Measurements from ENCODE around the gene CREB5. TPM values are rescaled to one million over a fixed set of nuclear protein-coding genes. Genes with fewer than 3 reads are reported as not detected.

The CREB5 gene
- total and polyA plus RNA-seq, 9 donors, result 0.71 to 15.0 (median 2.7) TPM

DNA sequence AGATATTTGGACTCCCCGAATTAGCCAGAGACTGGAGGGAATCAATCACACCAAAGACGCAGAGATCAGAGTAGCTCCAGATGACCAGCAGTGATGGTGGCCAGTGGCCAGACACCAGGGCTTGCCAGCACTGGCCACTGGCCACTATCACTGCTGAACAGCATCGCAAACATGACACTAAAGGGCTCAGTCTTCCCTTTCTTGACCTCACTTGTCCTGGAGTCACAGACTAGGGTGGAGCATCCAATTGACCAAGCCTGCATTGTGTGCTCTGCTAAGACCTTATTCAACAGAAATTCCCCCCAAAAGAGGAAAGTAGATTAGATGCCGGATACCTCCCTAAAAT lies 234.7 kb downstream of the CREB5 start:
- Histone ChIP-seq H3K9me3 (no peaks in the 10 kb centered on the region), H3K36me3 (no peaks in the 10 kb centered on the region), H3K4me3 (no peak overlapping the region), H3K4me1 (ENCODE audit: insufficient read depth) (no peaks in the 10 kb centered on the region), H3K27me3 (no peaks in the 10 kb centered on the region), H3K27ac (no peak overlapping the region)
- intact Hi-C loops (cut with DNase I), result no loop called here
- DNase-seq, result no peak
- 91 to 97% (median 91%) methylated on average over 4 of the region's 4 CpGs for WGBS, 3 donors
- TF ChIP-seq, protein P1, sequence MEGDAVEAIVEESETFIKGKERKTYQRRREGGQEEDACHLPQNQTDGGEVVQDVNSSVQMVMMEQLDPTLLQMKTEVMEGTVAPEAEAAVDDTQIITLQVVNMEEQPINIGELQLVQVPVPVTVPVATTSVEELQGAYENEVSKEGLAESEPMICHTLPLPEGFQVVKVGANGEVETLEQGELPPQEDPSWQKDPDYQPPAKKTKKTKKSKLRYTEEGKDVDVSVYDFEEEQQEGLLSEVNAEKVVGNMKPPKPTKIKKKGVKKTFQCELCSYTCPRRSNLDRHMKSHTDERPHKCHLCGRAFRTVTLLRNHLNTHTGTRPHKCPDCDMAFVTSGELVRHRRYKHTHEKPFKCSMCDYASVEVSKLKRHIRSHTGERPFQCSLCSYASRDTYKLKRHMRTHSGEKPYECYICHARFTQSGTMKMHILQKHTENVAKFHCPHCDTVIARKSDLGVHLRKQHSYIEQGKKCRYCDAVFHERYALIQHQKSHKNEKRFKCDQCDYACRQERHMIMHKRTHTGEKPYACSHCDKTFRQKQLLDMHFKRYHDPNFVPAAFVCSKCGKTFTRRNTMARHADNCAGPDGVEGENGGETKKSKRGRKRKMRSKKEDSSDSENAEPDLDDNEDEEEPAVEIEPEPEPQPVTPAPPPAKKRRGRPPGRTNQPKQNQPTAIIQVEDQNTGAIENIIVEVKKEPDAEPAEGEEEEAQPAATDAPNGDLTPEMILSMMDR (IDR thresholded peaks at IDR 0.05), result no peak
- TF ChIP-seq POLR2A (IDR thresholded peaks at IDR 0.05) (no peak), EP300 (IDR thresholded peaks at IDR 0.05) (no peak)

DNA sequence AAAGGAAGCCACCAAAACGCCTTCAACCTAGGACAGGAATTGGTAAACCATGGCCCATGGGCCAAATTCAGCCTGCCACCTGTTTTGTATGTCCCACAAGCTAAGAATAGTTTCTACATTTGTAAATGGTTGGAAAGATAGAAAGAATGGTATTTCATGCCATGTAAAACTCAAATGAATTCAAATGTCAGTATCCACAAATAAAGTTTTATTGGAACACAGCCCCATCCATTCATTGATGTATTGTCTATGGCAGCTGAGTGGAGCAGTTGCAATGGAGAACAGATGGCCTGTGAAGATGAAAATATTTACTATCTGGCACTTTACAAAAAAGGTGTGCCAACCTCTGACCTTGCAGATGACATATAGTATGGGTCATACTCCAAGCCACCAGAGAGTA lies 236.9 kb downstream of the CREB5 start:
- TF ChIP-seq POLR2A (IDR thresholded peaks at IDR 0.05) (no peak), EP300 (IDR thresholded peaks at IDR 0.05) (no peak)
- TF ChIP-seq, protein P1 (IDR thresholded peaks at IDR 0.05), result no peak
- no peak overlapping the region for H3K27ac ChIP-seq
- intact Hi-C loops (cut with DNase I), result no loop called here

DNA sequence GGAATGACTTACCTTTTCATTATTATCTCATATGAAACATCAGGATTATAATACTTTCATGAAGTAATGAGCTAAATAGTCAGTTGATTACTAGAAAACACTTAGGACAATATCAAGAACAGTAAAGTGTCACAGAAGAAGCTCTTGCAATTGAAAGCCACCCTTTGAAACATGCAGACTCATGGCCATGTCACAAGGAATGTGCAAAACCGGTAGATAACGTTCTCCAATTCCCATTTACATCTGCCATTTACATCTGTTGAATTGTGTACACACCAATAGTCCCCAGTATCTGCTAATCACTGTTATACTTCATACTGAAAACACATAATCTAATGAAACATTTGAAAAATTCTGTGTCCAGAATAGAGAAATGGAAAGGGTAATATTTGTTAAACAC lies 237.5 kb downstream of the CREB5 start:
- DNase-seq, result no peak
- intact Hi-C loops (cut with DNase I), result no loop called here
- Histone ChIP-seq H3K27ac (no peak overlapping the region), H3K4me3 (no peak overlapping the region), H3K36me3 (no peaks in the 10 kb centered on the region), H3K27me3 (no peaks in the 10 kb centered on the region), H3K4me1 (ENCODE audit: insufficient read depth) (no peaks in the 10 kb centered on the region), H3K9me3 (no peaks in the 10 kb centered on the region)
- WGBS, 3 donors, result 79 to 85% (median 84%) methylated on average over 2 of the region's 2 CpGs
- TF ChIP-seq EP300 (IDR thresholded peaks at IDR 0.05), result no peak
- TF ChIP-seq, protein P1 (IDR thresholded peaks at IDR 0.05), result no peak
- no peak for TF ChIP-seq POLR2A (IDR thresholded peaks at IDR 0.05)

More for the DNA sequence above, 236.9 kb downstream of the CREB5 start:
- WGBS, 3 donors, result 73 to 95% (median 81%) methylated on average over 1 of the region's 1 CpG
- no peaks in the 10 kb centered on the region for H3K36me3 ChIP-seq
- no peak overlapping the region for H3K4me3 ChIP-seq
- H3K4me1 ChIP-seq (ENCODE audit: insufficient read depth), result no peaks in the 10 kb centered on the region
- no peaks in the 10 kb centered on the region for H3K27me3 ChIP-seq
- DNase-seq, result no peak
- no peaks in the 10 kb centered on the region for H3K9me3 ChIP-seq

DNA sequence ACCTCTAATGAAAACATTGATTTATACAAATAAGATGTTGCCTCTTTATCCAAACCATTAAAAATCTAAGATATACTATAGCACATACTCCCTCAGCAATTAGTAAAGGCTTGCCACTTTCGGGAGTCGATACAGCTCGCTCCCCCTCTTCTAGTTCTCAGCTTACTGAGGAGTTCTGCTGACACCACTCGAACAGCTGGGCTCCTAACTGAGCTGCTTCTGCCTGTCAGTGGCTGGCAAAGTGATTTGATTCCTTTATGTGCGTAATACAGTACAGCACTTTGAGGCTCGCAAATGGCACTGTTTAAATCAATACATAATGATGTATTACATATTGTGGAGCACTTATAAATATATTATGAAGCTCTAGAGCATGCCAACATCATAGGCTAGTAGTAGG lies 241.8 kb downstream of the CREB5 start:
- Histone ChIP-seq H3K27ac (no peak overlapping the region), H3K4me3 (no peak overlapping the region), H3K9me3 (no peaks in the 10 kb centered on the region), H3K36me3 (no peaks in the 10 kb centered on the region), H3K27me3 (no peaks in the 10 kb centered on the region), H3K4me1 (ENCODE audit: insufficient read depth) (no peaks in the 10 kb centered on the region)
- WGBS, 3 donors, result 54 to 80% (median 65%) methylated on average over 6 of the region's 6 CpGs
- no peak for TF ChIP-seq EP300 (IDR thresholded peaks at IDR 0.05)
- TF ChIP-seq POLR2A (IDR thresholded peaks at IDR 0.05), result no peak
- TF ChIP-seq, protein P1 (IDR thresholded peaks at IDR 0.05), result no peak
- DNase-seq, result no peak
- intact Hi-C loops (cut with DNase I), result no loop called here

DNA sequence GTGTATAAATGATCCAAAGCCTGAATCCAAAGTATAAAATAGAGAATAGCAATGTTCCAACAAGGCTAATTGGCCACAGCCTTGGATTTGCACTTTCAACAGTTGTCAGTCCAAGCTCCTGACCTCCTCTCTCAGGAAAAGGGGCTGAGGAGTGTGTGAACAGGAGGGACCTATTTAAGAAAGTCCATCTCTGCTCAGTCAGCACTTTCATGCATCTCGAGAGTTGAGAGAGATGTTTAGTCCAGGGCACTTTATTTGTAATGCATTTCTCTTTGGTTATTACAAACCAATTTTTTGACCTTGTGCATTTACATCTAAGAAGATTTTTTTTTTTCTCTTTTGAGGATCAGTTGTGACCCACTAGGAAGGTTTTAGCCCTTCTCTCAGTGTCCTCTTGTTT lies 244.2 kb downstream of the CREB5 start:
- Histone ChIP-seq H3K27ac (no peak overlapping the region), H3K9me3 (no peaks in the 10 kb centered on the region), H3K4me1 (ENCODE audit: insufficient read depth) (no peaks in the 10 kb centered on the region), H3K27me3 (no peaks in the 10 kb centered on the region), H3K4me3 (no peak overlapping the region), H3K36me3 (no peaks in the 10 kb centered on the region)
- intact Hi-C loops (cut with DNase I), result no loop called here
- TF ChIP-seq POLR2A (IDR thresholded peaks at IDR 0.05), result no peak
- no peak for TF ChIP-seq EP300 (IDR thresholded peaks at IDR 0.05)
- TF ChIP-seq, protein P1 (IDR thresholded peaks at IDR 0.05), result no peak
- no peak for DNase-seq
- WGBS, 3 donors, result 62 to 87% (median 86%) methylated on average over 1 of the region's 1 CpG

Data from ovary (tissue), 9 donors.